OCI-LY1 (cell line): Measurements from ENCODE around the gene USP17L18.
"Not testable (repeated sequence)": the region's sequence is repeated elsewhere in the genome, so short reads cannot be mapped to it uniquely, and the experiment has no call there.

Source experiments
- EZH2 ChIP-seq: fragments of 200-600 bp; sonication (generic), shearing (Covaris generic); IDR thresholded peaks from 2 replicates; pipeline ENCODE4 v1.8.0; 2017; ENCODE audit warnings: borderline replicate concordance, mixed run types, mild to moderate bottlenecking, antibody characterized with exemption, low read length, moderate library complexity, mixed read lengths
- TF ChIP-seq, protein P1 (sequence below): fragments of 200-600 bp; sonication (generic), shearing (Covaris generic); IDR thresholded peaks from 2 replicates; pipeline ENCODE4 v1.5.1; 2017; ENCODE audit warnings: mild to moderate bottlenecking, antibody characterized with exemption, low read length, moderate library complexity, mixed read lengths

DNA sequence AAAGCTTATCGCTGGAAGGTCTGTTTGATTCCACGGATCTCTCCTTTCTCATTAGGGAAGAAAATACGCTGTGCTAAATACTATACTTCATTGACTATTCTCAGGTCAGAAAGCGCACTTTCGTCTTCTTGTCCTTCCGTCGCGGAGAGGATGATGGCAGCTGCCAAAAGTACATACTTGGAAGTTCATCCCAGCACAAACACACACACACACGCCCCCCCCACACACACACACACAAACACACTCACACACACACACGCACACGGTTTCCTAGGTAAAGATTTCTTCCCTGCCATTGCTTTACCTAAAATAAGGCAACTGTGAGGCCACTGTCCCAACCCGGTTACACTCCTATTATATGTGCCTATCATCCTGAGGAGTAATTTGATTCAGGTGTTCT is 10.0 kb upstream of the USP17L18 start:
- TF ChIP-seq, protein P1, sequence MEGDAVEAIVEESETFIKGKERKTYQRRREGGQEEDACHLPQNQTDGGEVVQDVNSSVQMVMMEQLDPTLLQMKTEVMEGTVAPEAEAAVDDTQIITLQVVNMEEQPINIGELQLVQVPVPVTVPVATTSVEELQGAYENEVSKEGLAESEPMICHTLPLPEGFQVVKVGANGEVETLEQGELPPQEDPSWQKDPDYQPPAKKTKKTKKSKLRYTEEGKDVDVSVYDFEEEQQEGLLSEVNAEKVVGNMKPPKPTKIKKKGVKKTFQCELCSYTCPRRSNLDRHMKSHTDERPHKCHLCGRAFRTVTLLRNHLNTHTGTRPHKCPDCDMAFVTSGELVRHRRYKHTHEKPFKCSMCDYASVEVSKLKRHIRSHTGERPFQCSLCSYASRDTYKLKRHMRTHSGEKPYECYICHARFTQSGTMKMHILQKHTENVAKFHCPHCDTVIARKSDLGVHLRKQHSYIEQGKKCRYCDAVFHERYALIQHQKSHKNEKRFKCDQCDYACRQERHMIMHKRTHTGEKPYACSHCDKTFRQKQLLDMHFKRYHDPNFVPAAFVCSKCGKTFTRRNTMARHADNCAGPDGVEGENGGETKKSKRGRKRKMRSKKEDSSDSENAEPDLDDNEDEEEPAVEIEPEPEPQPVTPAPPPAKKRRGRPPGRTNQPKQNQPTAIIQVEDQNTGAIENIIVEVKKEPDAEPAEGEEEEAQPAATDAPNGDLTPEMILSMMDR: not testable (repeated sequence)
- TF ChIP-seq EZH2: not testable (repeated sequence)
